Osteocyte (in vitro differentiated cells): ENCODE results near the gene BRAT1. TPM values are rescaled to one million over a fixed set of nuclear protein-coding genes. Genes with fewer than 3 reads are reported as not detected.

Source experiments
- DNase-seq: peaks from one replicate; pipeline ENCODE4 v3.0.0; 2021; ENCODE audit warnings: mixed read lengths; ENCODE audit not compliant: unreplicated experiment; ENCODE audit errors: extremely low spot score
- H3K27ac Mint-ChIP-seq: one replicate; pipeline ENCODE4 v1.8.0; 2021; ENCODE audit warnings: mild to moderate bottlenecking, mixed read lengths; ENCODE audit not compliant: unreplicated experiment
- H3K27me3 Mint-ChIP-seq: one replicate; pipeline ENCODE4 v1.8.0; 2021; ENCODE audit warnings: mixed read lengths; ENCODE audit not compliant: unreplicated experiment
- H3K36me3 Mint-ChIP-seq: one replicate; pipeline ENCODE4 v1.8.0; 2021; ENCODE audit warnings: mixed read lengths; ENCODE audit not compliant: unreplicated experiment
- H3K4me1 Mint-ChIP-seq: one replicate; pipeline ENCODE4 v1.8.0; 2021; ENCODE audit warnings: mixed read lengths; ENCODE audit not compliant: unreplicated experiment
- H3K4me3 Mint-ChIP-seq: one replicate; pipeline ENCODE4 v1.8.0; 2021; ENCODE audit warnings: mild to moderate bottlenecking, moderate library complexity, mixed read lengths; ENCODE audit not compliant: unreplicated experiment
- H3K9me3 Mint-ChIP-seq: one replicate; pipeline ENCODE4 v1.8.0; 2021; ENCODE audit warnings: mixed read lengths; ENCODE audit not compliant: unreplicated experiment
- CTCF ChIP-seq: fragments of 200-600 bp; sonication (generic); IDR thresholded peaks from 2 replicates; pipeline ENCODE4 v1.5.0; 2021; ENCODE audit warnings: antibody characterized with exemption, mild to moderate bottlenecking, moderate library complexity
- total RNA-seq: library from RNA; stranded (reverse); gene quantifications from 2 replicates; pipeline ENCODE4 v1.2.1, GENCODE V29; 2021

Gene BRAT1
- total RNA-seq, 1 donor from 2014 or later, result 27.8 TPM

DNA sequence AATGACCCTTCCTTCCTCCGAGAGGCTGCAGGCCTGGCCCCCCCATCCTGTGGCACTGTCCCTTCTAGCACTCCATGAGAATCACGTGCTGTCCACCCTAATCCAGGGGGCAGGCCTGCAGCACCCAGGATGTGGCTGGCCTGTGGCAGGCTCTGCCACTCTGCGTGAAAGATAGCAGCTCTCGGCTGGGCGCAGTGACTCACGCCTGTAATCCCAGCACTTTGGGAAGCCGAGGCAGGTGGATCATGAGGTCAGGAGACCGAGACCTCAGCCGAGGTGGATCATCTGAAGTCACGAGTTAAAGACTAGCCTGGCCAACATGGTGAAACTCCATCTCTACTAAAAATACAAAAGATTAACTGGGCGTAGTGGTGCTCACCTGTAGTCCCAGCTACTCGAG is 54.6 kb downstream of the BRAT1 start:
- Mint-ChIP-seq H3K27ac (no peak overlapping the region), H3K27me3 (peaks cover 2% of the 10 kb centered on the region), H3K36me3 (no peaks in the 10 kb centered on the region), H3K4me3 (no peak overlapping the region), H3K9me3 (no peaks in the 10 kb centered on the region), H3K4me1 (peaks cover 3% of the 10 kb centered on the region)
- no peak for DNase-seq
- no peak for TF ChIP-seq CTCF

DNA sequence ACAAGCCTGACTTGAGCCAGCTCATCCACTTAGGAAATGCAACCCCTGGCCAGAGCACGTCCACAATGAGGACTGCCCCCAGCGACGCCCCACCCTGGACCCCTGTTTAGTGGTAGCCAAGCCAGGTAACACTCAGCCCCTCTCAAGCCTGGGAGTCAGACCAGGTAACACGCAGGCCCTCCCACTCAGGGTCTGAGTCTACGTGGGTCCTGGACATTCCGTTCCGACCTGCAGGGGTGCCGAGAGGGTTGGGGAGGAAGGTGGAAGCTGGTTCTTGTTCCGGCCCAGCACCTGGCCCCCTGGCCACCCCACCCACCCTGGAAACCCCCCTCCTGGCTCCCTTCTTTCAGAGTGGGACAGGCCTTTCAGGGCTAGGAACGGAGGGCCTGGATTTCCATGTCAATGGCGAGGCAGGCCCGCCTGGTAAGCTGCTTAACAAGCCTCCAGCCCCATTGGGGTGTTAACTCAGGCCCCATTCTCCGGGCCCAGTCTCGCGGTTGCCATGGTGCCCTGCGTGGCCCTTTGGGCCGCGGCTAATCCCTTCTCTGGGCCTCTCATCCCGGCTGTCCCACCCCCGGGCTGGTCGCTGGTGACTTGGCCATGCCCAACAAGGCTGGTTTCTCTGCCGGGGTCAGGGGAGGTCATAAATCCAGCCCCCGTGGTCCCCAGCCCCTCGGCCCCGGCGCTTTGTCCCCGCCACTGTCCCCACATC is 55.4 kb downstream of the BRAT1 start:
- H3K36me3 Mint-ChIP-seq, result no peaks in the 10 kb centered on the region
- H3K9me3 Mint-ChIP-seq, result no peaks in the 10 kb centered on the region
- no peak for TF ChIP-seq CTCF
- peaks cover 3% of the 10 kb centered on the region for H3K4me1 Mint-ChIP-seq
- no peak overlapping the region for H3K27ac Mint-ChIP-seq
- H3K27me3 Mint-ChIP-seq, result peaks cover 2% of the 10 kb centered on the region
- H3K4me3 Mint-ChIP-seq, result no peak overlapping the region
- no peak for DNase-seq

DNA sequence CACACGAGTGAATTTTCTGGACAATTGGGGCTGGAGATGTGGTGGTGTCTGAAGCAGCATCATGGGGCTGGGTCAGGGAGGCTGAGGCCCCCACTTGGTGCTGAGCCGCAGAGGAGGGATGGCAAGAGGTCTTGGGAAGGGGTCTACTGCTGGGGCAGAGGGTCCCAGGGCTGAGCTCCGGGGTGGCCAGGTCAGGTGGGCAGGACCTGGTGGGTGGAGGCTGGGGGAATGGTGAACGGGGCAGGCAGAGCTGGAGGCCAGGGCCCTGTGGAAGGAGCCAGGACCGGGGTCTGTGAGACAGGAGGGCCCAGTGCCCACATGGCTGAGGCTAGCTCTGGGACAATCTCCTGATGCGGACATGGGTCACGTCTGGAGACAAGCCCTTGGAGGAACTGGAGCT is 56.1 kb downstream of the BRAT1 start:
- H3K27ac Mint-ChIP-seq, result no peak overlapping the region
- no peak overlapping the region for H3K4me3 Mint-ChIP-seq
- no peak for TF ChIP-seq CTCF
- H3K27me3 Mint-ChIP-seq, result peaks cover 2% of the 10 kb centered on the region
- DNase-seq, result no peak
- H3K9me3 Mint-ChIP-seq, result no peaks in the 10 kb centered on the region
- peaks cover 3% of the 10 kb centered on the region for H3K4me1 Mint-ChIP-seq
- no peaks in the 10 kb centered on the region for H3K36me3 Mint-ChIP-seq

DNA sequence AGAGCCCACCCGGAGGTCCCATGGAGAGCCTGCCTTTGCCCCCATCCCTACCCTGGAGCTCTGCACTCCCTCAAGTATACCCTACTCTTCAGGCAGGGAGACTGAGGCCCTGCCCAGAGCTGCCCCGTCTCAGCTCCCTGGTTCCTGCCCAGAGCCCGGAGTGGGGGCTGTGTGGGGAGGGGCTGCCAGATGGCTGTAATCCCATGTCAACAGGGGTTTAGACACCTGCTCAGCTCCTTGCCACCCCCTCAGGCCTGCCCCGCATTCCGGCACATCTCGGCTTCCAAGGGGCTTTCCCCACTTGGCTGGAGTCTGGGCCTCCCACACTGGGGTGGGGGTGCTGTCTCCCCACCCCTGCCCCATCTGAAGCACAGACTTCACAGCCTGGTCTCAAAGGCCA is 56.6 kb downstream of the BRAT1 start:
- Mint-ChIP-seq H3K4me1 (peaks cover 3% of the 10 kb centered on the region), H3K4me3 (no peak overlapping the region), H3K27ac (no peak overlapping the region), H3K36me3 (no peaks in the 10 kb centered on the region), H3K27me3 (peaks cover 2% of the 10 kb centered on the region), H3K9me3 (no peaks in the 10 kb centered on the region)
- no peak for TF ChIP-seq CTCF
- DNase-seq, result no peak

- Mint-ChIP-seq H3K9me3 (no peaks in the 10 kb centered on the region), H3K27ac (no peak overlapping the region), H3K27me3 (peaks cover 2% of the 10 kb centered on the region), H3K4me1 (peaks cover 4% of the 10 kb centered on the region), H3K4me3 (no peak overlapping the region), H3K36me3 (no peaks in the 10 kb centered on the region)
- no peak for DNase-seq
- TF ChIP-seq CTCF, result no peak
These were observed 57.6 kb downstream of the BRAT1 start for GRCh38 chr7:2497500-2498336.
